NCI-H226 (cell line): ENCODE results near the gene GABBR2.
"Not testable (repeated sequence)": the region's sequence is repeated elsewhere in the genome, so short reads cannot be mapped to it uniquely, and the experiment has no call there.

Experiments used
- DNase-seq: peaks from one replicate; pipeline ENCODE4 v3.0.0-alpha.2; 2015

The GABBR2 gene

DNA sequence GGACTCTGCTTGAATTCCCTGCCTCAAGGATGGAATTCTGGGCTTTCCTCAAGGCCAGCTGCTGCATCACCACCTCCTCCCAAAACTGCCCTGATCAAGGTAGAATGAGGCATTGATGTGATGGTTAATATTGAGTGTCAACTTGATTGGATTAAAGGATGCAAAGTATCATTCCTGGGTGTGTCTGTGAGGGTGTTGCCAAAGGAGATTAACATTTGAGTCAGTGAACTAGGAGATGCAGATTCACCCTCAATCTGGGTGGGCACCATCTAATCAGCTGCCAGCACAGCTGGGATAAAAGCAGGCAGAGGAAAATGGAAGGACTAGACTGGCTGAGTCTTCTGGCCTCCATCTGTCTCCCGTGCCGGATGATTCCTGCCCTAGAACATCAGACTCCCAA lies 23.9 kb downstream of the GABBR2 start:
- DNase-seq = not testable (repeated sequence)

DNA sequence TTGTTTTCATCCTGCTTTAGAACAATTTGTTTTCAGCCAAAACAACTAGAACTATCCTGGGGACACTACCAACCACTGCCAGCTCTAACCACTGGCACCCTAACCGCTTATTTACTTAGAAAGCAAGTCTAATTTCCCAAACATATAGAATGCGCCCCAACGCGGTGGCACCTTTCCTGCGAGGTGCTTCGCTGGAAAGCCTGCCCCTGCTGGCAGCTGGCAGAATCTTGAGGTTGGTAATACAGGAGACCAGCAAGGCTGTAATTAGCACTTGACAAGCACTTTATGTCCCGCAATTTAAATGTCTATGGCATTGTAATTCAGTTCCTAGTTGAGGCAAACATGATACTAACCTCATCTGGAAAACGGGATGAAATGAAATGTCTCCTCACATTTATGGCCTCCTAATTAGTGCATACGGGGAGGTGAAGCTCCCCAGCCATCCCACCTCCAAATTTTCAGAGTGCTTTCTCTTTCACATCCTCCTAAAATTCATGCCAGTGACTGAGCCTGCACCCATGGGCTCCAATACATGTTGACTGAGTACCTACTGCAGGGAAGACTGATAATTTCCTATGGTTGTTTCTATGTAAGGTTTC lies 30.4 kb downstream of the GABBR2 start:
- no peak for DNase-seq

DNA sequence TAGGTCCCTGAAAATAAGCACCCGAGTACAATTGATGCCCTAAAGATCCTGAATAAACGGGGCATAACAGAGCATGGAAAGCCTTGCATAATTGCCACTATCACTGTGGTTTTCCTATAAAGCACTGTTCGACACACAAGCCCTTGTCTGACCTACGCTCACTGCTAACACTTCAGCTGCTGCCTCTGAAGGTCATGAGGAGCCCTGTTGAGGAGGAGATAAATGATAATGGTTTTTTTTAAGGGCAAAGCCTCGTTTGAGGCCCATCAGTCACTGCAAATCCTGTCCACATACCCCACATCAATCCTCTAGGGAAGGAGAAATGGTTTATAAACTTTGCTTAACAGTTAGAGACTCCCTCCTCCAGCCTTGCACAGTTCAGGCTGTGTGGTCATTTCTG lies 35.1 kb downstream of the GABBR2 start:
- no peak for DNase-seq

DNA sequence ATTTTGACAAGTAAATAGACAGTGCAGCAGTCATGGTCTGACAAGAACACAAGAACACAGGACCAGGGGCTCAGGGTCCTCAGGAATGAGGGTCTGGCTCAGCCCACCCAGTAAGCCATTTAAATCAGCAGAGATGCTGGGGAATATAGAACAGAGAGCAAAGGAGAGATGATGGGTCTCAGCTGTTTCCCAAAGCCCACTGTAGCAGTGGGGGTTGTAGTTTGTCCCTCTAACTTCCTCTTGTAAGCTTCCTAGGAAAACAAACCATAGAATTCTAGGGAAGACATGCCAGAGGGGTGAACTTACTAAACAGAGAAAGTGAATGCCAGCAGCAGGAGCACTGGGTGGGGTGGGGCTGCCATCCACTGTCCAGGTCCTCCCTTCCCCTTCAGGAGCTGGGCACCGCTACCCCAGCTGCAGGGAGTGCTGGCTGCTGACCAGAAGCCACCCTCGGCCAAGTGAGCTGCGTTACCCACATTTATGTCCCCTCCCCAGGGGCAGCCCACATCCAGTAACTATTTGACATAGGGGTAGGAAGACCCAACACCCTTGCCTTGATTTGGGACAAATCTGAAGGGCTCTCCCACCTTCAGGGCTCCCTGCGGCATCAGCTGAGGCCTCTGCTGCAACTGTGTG lies 41.6 kb downstream of the GABBR2 start:
- no peak for DNase-seq

DNA sequence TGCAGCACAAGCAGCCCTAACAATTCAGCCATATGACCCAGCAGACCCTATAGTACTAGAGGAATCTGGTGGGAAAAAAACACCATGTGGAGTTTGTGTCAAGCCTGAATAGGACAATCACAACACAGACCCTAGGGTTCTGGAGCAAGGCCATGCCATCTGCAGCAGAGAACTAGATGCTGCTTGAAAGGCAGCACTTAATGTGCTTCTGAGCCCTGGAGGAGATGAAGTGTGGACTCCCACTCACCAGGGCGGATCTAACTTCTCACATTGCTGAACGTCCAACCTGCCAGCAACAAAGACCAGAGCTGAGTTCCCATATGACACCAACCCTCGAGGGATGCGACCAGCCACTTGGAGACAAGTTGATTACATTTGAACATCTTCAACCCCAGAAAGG lies 43.2 kb downstream of the GABBR2 start:
- DNase-seq = no peak

DNA sequence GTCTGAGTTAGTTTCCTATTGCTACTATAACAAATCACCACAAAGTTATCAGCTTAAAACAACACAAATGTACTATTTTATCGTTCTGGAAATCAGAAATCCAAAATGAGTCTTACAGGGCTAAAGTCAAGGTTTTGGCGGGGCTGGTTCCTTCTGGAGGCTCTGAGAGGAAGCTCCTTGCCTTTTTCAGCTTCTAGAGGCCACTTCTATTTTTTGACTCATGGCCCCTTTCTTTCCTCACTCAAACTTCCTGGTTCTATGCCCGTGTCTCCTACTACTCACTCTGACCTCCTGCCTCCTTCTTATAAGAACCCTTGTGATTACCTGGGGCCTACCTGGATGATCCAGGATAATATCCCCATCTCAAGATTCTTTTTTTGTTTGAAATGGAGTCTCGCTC lies 48.2 kb downstream of the GABBR2 start:
- no peak for DNase-seq

DNA sequence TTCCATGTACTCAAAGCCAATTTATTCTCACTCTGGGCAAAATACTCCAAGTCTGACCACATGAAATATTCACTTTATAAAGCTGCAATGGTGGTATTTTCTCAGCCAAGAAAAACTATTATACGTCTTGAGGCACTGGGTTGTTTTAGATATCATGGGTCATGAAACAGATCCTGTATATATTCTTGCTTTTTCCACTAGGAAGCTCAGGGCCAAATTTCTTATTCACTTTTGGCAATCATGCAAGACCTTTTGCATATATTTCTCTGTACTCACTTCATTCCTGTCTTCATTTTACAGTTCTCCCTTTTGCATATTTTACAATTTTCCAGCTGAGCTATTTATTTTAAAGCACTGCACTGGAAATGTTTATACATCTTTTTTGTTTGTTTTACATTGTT lies 49.8 kb downstream of the GABBR2 start:
- DNase-seq = no peak

DNA sequence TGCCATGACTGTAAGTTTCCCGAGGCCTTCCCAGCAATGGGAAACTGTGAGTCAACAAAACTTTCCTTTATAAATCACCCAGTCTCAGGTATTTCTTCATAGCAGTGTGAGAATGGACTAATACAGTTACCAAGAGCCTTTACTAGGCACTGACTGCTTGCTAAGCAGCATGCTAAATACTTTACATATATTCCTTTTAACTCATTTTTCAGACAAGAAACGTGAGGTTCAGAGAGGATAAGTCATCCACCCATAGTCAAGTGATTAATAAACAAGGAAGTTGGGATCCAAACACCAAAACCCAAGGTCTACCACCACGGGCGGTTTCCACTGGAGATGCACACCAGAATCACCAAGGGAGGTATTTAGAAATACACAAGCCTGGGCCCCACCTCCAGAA lies 50.8 kb downstream of the GABBR2 start:
- DNase-seq = no peak

DNA sequence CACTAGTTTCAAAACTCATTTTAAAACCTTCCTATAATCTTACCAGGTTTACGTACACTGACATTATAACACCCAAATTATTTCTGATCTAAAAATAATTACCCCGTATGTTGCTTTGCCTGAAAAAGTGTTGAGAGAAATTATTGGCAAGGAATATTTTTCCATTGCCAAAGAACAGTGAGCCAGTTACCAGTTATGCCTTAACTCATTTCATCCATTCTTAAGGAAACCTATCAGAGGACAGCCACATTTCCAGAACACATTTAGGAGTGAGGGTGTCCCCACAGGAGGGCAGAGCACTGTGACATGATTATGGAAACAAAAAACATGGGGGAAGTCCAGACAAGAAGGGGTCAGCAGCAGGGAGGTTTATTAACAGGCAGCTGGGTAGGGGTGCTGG lies 52.2 kb downstream of the GABBR2 start:
- no peak for DNase-seq

DNA sequence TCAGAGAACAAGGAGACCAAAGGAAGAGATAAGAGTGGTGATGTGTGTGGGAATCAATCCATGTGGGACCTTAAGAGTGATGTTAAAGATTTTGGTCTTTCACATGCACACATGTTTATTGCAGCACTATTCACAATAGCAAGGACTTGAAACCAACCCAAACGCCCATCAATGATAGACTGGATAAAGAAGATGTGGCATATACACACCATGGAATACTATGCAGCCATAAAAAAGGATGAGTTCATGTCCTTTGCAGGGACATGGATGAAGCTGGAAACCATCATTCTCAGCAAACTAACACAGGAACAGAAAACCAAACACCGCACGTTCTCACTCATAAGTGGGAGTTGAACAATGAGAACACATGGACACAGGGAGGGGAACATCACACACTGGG lies 53.3 kb downstream of the GABBR2 start:
- DNase-seq = not testable (repeated sequence)

DNA sequence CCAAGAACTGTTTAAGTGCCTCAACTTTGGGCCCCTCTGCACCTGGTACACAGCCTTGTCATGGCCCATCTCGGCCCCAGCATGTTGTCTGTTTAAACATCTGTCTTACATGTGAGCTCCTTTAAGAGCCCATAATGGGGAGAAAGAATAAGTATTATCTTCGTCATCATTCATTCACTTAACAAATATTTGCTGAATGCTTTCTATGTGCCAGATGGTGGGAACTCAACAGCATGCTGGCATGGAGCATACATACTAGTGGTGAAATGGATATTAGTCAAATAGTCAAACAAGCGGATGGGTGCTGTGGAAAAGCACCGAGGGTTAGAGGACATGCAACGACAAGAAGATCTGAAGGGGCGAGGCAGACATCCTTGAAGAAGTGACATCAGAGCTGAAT lies 54.5 kb downstream of the GABBR2 start:
- no peak for DNase-seq

DNA sequence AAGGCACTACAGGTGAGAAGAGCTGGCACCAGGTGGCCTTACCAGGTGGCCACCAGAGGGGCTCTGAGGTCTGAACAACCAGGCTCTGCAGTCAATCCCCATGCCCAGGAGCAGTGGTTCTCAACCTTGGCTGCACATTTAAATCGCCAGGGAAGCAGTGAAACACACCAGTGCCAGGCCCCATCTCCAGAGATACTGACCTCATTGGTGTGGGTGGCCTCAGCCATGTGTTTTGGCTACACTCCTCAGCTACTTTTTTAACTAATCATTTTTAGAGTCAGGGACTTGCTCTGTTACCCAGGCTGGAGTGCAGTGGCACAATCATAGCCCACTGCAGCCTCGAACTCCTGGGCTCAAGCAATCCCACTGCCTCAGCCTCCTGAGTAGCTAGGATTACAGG lies 56.0 kb downstream of the GABBR2 start:
- DNase-seq = no peak

DNA sequence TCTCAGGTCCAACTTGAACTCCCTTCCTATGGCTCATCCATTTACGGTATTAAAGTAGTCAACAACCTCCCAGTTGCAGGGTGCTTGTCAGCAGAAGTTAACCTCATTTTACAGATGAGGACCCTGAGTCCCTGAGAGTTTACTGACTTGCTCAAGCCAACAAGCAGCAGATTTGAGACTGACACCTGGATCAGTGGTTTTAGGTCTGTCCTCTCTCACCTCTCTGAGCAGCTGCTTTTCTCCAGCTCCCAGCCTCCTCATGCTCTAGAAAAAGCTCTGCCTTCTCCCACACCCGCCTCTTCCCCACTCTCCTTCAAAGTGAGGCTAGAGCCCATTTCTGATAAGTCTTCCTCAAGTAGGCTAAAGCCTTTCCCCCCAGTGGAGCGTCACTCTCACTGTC lies 56.4 kb downstream of the GABBR2 start:
- no peak for DNase-seq

DNA sequence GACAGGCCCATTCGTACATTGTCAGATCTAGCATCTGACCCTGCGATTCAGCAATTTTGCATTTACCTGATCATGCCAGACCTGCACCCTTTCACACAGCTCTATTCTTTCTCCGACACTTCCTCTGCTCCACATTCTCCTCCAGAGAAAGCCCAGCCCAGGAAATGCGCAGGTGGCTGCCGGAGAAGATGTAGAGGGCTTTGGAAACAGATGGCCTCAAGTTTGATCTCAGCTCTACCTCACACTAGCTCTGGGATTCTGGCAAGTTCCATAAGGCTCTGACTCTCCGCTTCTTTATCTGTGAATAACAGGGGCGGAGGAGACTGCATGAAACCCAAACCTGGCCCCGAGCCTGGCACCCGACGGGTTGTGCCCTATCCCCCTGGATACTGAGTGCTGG lies 61.5 kb downstream of the GABBR2 start:
- DNase-seq = no peak

DNA sequence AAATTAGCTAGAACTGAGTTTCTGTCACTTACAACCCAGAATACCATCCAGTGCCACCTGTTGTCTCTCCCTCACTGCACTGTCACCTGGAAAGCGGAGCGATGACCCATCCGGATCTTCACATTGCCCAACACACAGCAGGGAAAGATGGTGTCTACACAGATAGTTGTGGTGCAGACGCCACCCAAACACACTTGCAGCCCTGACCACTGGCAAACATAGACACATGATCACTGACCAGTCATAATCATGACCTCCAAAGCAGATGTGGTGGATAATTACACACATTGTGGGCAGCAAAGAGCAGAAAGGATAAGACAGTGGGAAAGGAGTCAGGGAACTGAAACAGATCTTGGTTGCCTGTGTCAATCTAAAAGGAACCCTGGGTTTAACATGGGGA lies 64.7 kb downstream of the GABBR2 start:
- DNase-seq = no peak

DNA sequence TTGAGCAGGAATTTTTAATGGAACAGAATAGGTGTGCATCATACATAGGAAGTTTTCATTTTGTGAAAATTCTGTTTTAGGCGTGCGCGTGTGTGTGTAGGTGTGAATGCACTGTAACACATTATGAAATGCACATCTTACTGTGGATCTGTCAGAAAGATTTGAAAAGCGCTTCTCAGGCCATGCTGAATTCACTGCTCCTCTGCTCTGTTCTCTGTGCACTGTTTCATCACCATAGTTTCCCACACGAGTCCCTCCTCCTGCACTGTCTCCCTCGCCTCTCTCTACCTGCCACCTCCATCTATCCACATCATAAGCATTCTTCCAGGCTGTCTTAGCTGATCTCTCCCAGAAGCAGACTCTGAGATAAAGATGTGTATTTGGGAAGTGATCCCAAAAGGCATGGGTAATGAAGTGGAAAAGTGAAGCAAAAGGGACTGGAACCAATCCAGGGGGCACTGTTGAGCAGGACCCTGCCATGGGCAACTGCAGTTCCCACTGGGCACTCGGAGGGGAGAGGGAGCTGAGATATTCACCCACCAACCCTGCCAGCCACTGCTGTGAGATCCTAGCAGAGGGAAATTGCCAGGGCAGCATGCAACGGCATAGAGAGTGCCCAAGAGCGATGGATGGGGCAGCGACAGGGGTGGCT lies 65.9 kb downstream of the GABBR2 start:
- DNase-seq = no peak

DNA sequence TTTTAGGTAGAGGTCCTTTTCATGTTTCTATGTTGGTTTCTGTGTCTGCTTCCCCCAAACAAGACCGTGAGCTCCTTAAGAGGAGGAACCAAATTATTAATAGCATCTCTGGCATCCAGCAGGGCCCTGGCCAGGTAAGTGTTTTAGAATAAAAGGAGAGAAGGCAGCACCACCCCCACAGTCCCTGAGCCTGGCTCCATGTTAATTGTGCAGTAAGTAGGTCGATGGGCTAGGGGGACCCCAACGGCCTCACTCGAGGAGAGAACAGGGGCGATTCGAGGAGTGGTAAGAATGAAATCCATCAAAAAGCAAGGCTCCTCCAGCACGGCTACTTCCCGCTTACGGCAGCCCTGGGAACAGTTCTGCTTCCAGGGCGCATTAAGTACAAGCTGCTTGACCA lies 67.0 kb downstream of the GABBR2 start:
- no peak for DNase-seq

DNA sequence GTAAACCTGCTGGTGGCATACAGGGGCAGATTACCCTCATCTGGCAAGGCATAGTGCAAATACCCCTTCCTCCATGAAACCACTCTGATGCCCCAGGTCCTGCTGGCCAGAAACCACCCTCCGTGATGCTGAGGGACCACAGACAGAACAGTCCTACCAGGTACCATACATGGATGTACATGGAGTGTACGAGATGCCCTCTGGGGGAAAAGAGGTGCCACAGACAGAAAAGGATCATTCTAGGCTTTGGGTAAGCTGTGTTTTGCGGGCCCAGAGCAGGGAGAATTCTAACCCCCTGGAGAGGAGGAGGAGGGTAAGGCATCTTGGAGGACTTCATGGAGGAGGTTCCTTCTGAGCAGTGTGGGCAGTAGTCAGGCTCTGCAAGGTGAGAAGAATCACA lies 68.3 kb downstream of the GABBR2 start:
- DNase-seq = no peak

DNA sequence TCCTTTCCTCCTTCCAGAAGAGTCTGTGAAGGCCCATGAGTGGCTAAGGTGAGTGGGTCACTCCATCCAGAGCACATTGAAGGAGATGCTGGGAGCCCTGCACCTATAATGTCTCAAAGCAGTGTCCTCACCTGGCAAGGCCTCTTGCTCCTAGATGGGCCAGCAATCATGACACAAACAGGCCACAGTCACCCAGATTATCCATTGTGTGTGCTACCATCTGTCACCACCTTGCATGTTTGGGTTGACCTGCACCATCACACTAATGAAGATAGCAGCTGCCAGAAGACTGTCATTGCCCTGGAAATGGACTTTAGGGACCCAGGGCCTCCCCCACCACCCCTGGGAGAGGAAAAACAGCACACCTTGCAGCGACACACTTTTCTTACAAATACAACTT lies 69.6 kb downstream of the GABBR2 start:
- DNase-seq = no peak

DNA sequence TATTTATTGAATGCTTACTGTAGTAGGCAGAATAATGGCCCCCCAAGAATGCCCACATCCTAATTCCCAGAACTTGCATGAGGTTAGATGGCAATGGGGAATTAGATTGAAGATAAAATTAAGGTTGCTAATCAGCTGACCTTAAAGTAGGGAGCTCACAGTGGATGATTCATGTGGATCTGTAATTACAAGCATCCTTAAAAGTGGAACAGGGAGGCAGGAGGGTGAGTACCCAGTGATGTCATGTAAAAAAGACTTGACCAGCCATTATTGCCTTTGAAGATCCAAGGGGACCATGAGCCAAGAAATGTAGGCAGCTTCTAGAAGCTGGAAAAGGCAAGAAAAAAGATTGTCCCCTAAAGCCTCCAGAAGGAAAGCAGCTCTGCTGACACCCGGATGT lies 71.4 kb downstream of the GABBR2 start:
- no peak for DNase-seq

DNA sequence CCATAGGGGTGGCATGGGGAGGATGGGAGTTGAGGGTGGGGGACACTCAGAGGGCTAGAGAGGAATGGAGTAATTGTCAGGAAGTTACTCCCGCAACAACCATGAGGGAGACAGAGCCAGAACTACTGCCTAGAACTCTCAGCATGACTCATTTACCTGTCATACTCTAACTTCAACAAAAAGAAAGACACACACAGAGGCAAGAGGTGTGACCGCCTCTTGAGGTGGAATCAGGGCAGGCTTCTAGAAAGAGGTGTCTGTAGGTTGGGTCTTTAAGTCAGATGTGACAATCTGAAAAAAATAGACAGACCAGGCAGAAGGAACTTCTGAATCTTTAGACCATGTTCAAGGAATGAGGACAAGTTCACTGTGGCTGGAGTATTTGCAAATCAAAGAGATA lies 73.4 kb downstream of the GABBR2 start:
- DNase-seq = peak; percentile 41

DNA sequence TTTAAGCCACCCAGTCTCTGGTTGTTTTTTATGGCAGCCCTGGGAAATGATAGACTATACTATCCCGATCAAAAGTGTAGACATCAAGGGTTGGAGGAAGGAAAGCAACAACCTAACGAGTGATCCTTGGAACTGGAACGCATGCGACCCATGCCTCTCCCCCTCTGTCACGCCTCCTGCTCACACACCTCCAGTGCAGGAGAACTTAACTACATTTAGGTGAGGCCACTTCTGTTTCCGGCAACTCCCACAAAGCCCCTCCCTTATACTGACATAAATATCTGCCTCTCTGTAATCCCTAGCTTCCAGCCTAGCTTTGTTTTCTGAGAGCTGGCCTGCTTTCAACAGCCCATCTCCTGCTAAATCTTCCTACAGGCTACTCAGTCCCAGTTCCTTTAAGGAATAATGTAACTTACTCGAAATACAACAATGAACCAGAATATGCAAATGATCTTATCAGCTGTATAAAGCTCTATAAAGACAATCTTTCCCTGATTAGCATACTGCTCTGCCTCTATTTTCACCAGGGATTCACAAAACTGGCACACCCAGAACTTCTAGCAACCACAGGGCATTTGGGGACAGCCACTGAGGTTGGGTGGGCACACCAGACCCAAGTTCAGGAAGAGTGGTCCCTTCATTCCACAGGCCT lies 73.9 kb downstream of the GABBR2 start:
- no peak for DNase-seq

DNA sequence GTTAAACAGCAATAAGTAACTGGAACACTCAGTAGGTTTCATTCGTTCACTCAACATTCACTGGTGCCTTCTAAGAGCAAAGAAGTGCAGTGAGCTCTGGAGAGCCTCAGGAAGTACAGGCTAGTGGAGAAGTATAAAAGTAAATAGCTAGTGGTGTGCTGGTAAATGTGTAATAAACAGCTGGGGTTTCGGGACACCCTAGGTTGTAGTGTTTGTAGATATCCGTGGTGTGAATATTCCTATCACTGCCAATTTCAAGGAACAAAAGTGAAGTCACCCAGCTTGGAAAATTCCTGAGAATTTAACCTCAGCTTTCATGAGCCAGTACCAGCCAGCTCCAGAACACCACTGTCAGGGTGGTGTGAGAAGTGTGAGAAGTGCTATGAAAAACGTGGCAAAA lies 75.9 kb downstream of the GABBR2 start:
- no peak for DNase-seq

DNA sequence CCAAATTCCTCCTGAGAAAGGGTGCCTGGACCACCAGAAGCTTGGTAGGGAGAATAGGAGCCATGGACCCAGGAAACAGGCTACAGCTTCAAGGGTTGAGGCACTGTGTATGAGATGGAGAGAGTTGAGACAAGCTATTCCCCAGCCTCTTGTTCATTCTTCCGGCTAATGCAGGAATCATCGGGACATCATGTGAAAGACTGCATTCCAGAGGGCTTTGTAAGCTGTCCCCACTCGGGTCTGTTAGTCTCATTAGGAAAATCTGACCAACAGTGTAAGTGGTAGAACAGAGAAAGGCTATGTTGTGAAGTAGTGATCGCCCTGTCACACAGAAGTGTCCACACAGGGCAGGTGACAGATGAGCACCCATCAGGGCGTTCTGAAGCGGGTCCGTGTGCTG lies 81.4 kb downstream of the GABBR2 start:
- DNase-seq = no peak
